HG03175 (cell line): Measurements from ENCODE around the gene CEP170B.
"Not testable (repeated sequence)": the region's sequence is repeated elsewhere in the genome, so short reads cannot be mapped to it uniquely, and the experiment has no call there.

Experiments used
- ATAC-seq: cut with Tn5 transposase; IDR thresholded peaks from one replicate; pipeline ENCODE4 v1.9.1; 2021; ENCODE audit warnings: mild to moderate bottlenecking, moderate library complexity; ENCODE audit not compliant: unreplicated experiment

CEP170B gene

GRCh38 chr14:104888489-104889374 is 23.7 kb downstream of the CEP170B start:
- no peak for ATAC-seq

GRCh38 chr14:104889375-104889757 is 24.3 kb downstream of the CEP170B start:
- ATAC-seq: no peak

- ATAC-seq: not testable (repeated sequence)
Measured at GRCh38 chr14:104890292-104890691, 25.2 kb downstream of the CEP170B start.

GRCh38 chr14:104891121-104891551 is 26.1 kb downstream of the CEP170B start:
- ATAC-seq: no peak

- ATAC-seq: no peak
Measured at GRCh38 chr14:104891664-104892530, 26.8 kb downstream of the CEP170B start.

GRCh38 chr14:104892531-104893434 is 27.7 kb downstream of the CEP170B start:
- no peak for ATAC-seq

- no peak for ATAC-seq
Measured at GRCh38 chr14:104893435-104894207, 28.6 kb downstream of the CEP170B start.

GRCh38 chr14:104894331-104895206 is 29.5 kb downstream of the CEP170B start:
- no peak for ATAC-seq

- ATAC-seq: no peak
Measured at GRCh38 chr14:104895207-104895785, 30.2 kb downstream of the CEP170B start.

- ATAC-seq: no peak
Measured at GRCh38 chr14:104895786-104896661, 31.0 kb downstream of the CEP170B start.

- no peak for ATAC-seq
Measured at GRCh38 chr14:104897330-104898194, 32.5 kb downstream of the CEP170B start.

- no peak for ATAC-seq
Measured at GRCh38 chr14:104898195-104898558, 33.1 kb downstream of the CEP170B start.

- ATAC-seq: no peak
Measured at GRCh38 chr14:104898870-104899510, 33.9 kb downstream of the CEP170B start.

- ATAC-seq: no peak
Measured at GRCh38 chr14:104899781-104900180, 34.7 kb downstream of the CEP170B start.

GRCh38 chr14:104900639-104901512 is 35.8 kb downstream of the CEP170B start:
- no peak for ATAC-seq
